Neuronal stem cell (in vitro differentiated cells): ENCODE measurements around the gene MMP17.

Experiments used
- DNase-seq: peaks from one replicate; pipeline ENCODE4 v3.0.0-alpha.2; 2013; ENCODE audit warnings: low spot score
- H2AFZ ChIP-seq: one replicate; pipeline ENCODE4 v1.6.1; 2013; ENCODE audit warnings: mild to moderate bottlenecking, low read length, inconsistent platforms
- H2AK5ac ChIP-seq: 2 replicates; pipeline ENCODE4 v1.6.1; 2013; ENCODE audit warnings: low read depth, mild to moderate bottlenecking, inconsistent platforms, low read length, moderate library complexity, mixed read lengths
- H2BK120ac ChIP-seq: 2 replicates; pipeline ENCODE4 v1.6.1; 2013; ENCODE audit warnings: low read depth, mild to moderate bottlenecking, inconsistent platforms, low read length, moderate library complexity, mixed read lengths
- H2BK12ac ChIP-seq: one replicate; pipeline ENCODE4 v1.6.1; 2013; ENCODE audit warnings: low read length, inconsistent platforms
- H2BK15ac ChIP-seq: 2 replicates; pipeline ENCODE4 v1.6.1; 2013; ENCODE audit warnings: mild to moderate bottlenecking, low read length, inconsistent platforms, mixed read lengths
- H2BK5ac ChIP-seq: one replicate; pipeline ENCODE4 v1.6.1; 2013; ENCODE audit warnings: inconsistent platforms, mild to moderate bottlenecking, low read length, moderate library complexity
- H3K14ac ChIP-seq: one replicate; pipeline ENCODE4 v1.6.1; 2013; ENCODE audit warnings: low read length, inconsistent platforms
- H3K18ac ChIP-seq: 2 replicates; pipeline ENCODE4 v1.6.1; 2013; ENCODE audit warnings: low read length, inconsistent platforms
- H3K23ac ChIP-seq: 2 replicates; pipeline ENCODE4 v1.6.1; 2013; ENCODE audit warnings: low read depth, mild to moderate bottlenecking, mixed read lengths, low read length, inconsistent platforms; ENCODE audit not compliant: poor library complexity
- H3K27ac ChIP-seq: replicated peaks from 3 replicates; pipeline ENCODE4 v1.5.1; 2013; ENCODE audit warnings: low read length, inconsistent platforms
- H3K27me3 ChIP-seq, 3 experiments: 2 replicates each; pipeline ENCODE4 v1.6.1; 2013; ENCODE audit warnings: low read length in 3 of 3, mild to moderate bottlenecking in 2 of 3, inconsistent platforms in 1 of 3, low read depth in 1 of 3, mixed read lengths in 1 of 3, moderate library complexity in 1 of 3; ENCODE audit not compliant: control insufficient read depth in 3 of 3, insufficient read depth in 3 of 3
- H3K36me3 ChIP-seq, 2 donors: replicated peaks in 1 of 2; 2 replicates each; pipeline ENCODE4 v1.6.1; 2013; ENCODE audit warnings: low read length in 2 of 2; ENCODE audit not compliant: control insufficient read depth in 2 of 2, insufficient read depth in 2 of 2
- H3K4ac ChIP-seq: 2 replicates; pipeline ENCODE4 v1.6.1; 2013; ENCODE audit warnings: inconsistent platforms, mild to moderate bottlenecking, low read length, moderate library complexity
- H3K4me1 ChIP-seq, 2 donors: 1 replicate in 1 of 2; 2 replicates in 1 of 2; pipeline ENCODE4 v1.6.1; 2013; ENCODE audit warnings: low read length in 2 of 2, low read depth in 1 of 2; ENCODE audit not compliant: control insufficient read depth in 2 of 2, insufficient read depth in 1 of 2
- H3K4me2 ChIP-seq: one replicate; pipeline ENCODE4 v1.6.1; 2013; ENCODE audit warnings: mild to moderate bottlenecking, low read length, inconsistent platforms; ENCODE audit not compliant: insufficient read depth, poor library complexity, severe bottlenecking
- H3K4me3 ChIP-seq, 2 donors: 2 replicates each; pipeline ENCODE4 v1.5.1; 2013; ENCODE audit warnings: low read length in 2 of 2, mild to moderate bottlenecking in 2 of 2, inconsistent platforms in 1 of 2, moderate library complexity in 1 of 2
- H3K79me1 ChIP-seq: one replicate; pipeline ENCODE4 v1.6.1; 2013; ENCODE audit warnings: low read depth, mild to moderate bottlenecking, inconsistent platforms, low read length, moderate library complexity
- H3K9ac ChIP-seq: one replicate; pipeline ENCODE4 v1.6.1; 2013; ENCODE audit warnings: mild to moderate bottlenecking, low read depth, low read length, inconsistent platforms; ENCODE audit not compliant: poor library complexity
- H3K9me3 ChIP-seq, 2 donors: replicated peaks in 1 of 2; 2 replicates each; pipeline versions ENCODE3 to v1.6.1; 2013; ENCODE audit warnings: low read length in 2 of 2, mild to moderate bottlenecking in 2 of 2, inconsistent platforms in 1 of 2, low read depth in 1 of 2, mixed read lengths in 1 of 2, moderate library complexity in 1 of 2; ENCODE audit not compliant: control insufficient read depth in 2 of 2, insufficient read depth in 1 of 2
- H4K8ac ChIP-seq: one replicate; pipeline ENCODE4 v1.6.1; 2013; ENCODE audit warnings: low read depth, mild to moderate bottlenecking, inconsistent platforms, low read length, moderate library complexity
- H4K91ac ChIP-seq: one replicate; pipeline ENCODE4 v1.6.1; 2013; ENCODE audit warnings: low read length, low read depth, mild to moderate bottlenecking, inconsistent platforms; ENCODE audit not compliant: poor library complexity
- WGBS, 2 donors: extraction: QIAGEN DNeasy Blood & Tissue Kit; methylation state at CpG; one replicate each; pipeline ENCODE4 v1.1.7; 2013; ENCODE audit warnings: missing lambda C conversion rate in 2 of 2, mixed read lengths in 1 of 2; ENCODE audit not compliant: insufficient read length in 2 of 2, insufficient replicate concordance in 1 of 2; ENCODE audit errors: extremely low coverage in 2 of 2; 5-methylcytosine and 5-hydroxymethylcytosine counted together

The MMP17 gene

GRCh38 chr12:131815131-131815530 is 13.1 kb upstream of the MMP17 start:
- H3K23ac ChIP-seq: no peak overlapping the region
- H3K9me3 ChIP-seq: peaks cover 0 to 4% of the 10 kb centered on the region in 2 donors
- H2BK12ac ChIP-seq: no peak overlapping the region
- no peak overlapping the region for H3K14ac ChIP-seq
- H3K79me1 ChIP-seq: no peaks in the 10 kb centered on the region
- H4K91ac ChIP-seq: no peak overlapping the region
- no peak overlapping the region for H3K9ac ChIP-seq
- no CpG with 5 or more reads among the region's 7 CpGs for WGBS, 2 donors
- H3K4me1 ChIP-seq: no peaks in the 10 kb centered on the region
- no peak overlapping the region for H3K4ac ChIP-seq
- H3K27me3 ChIP-seq: no peaks in the 10 kb centered on the region
- no peak overlapping the region for H2AK5ac ChIP-seq
- H3K18ac ChIP-seq: no peak overlapping the region
- H3K36me3 ChIP-seq: no peaks in the 10 kb centered on the region
- no peak for DNase-seq
- no peak overlapping the region for H2BK120ac ChIP-seq
- H2AFZ ChIP-seq: no peak overlapping the region
- no peak overlapping the region for H2BK5ac ChIP-seq
- H3K4me2 ChIP-seq: no peak overlapping the region
- H2BK15ac ChIP-seq: no peak overlapping the region
- no peak overlapping the region for H3K4me3 ChIP-seq
- H3K27ac ChIP-seq: no peak overlapping the region
- H4K8ac ChIP-seq: no peak overlapping the region

- no CpG with 5 or more reads among the region's 5 CpGs for WGBS, 2 donors
- Histone ChIP-seq H4K91ac (peak overlapping the region; percentile 56), H4K8ac (no peak overlapping the region), H2AFZ (no peak overlapping the region), H2BK15ac (no peak overlapping the region), H3K23ac (no peak overlapping the region), H3K27ac (no peak overlapping the region), H3K4ac (no peak overlapping the region), H3K18ac (no peak overlapping the region), H3K36me3 (no peaks in the 10 kb centered on the region), H2AK5ac (no peak overlapping the region), H3K4me2 (peak overlapping the region; percentile 25), H2BK5ac (no peak overlapping the region), H3K9me3 (peaks cover 0 to 4% of the 10 kb centered on the region in 2 donors), H3K14ac (no peak overlapping the region), H3K27me3 (no peaks in the 10 kb centered on the region), H3K9ac (no peak overlapping the region), H3K4me1 (no peaks in the 10 kb centered on the region), H3K4me3 (no peak overlapping the region), H2BK120ac (no peak overlapping the region), H3K79me1 (no peaks in the 10 kb centered on the region), H2BK12ac (no peak overlapping the region)
- no peak for DNase-seq
Observed at GRCh38 chr12:131816495-131816894, 11.7 kb upstream of the MMP17 start.

DNA sequence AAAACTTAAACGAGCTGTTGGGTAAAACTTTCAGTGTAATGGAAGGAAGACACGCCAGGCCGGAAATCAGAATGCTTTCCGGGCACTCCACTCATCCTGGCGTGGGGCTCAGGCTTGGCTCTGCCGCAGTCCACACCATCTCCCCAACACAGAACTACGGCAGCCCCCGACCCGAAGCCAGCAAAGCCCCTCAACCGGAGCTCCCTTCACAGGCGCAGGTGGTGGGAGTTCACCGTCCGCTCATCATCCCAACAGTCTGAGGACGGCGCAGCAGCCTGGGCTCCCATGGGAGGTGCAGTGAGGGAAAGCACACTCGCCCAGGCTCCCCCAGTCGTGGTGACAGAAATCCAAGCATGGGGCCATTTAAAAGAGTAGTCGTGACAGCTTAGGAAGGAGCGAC is 11.0 kb upstream of the MMP17 start:
- H3K79me1 ChIP-seq: no peaks in the 10 kb centered on the region
- peak overlapping the region; percentile 49 for H3K18ac ChIP-seq
- H3K27ac ChIP-seq: no peak overlapping the region
- no peak overlapping the region for H4K91ac ChIP-seq
- H3K23ac ChIP-seq: no peak overlapping the region
- H3K4me3 ChIP-seq: no peak overlapping the region
- no peaks in the 10 kb centered on the region for H3K27me3 ChIP-seq
- no peak for DNase-seq
- H3K9ac ChIP-seq: no peak overlapping the region
- H2BK15ac ChIP-seq: no peak overlapping the region
- no peak overlapping the region for H2AK5ac ChIP-seq
- H2BK12ac ChIP-seq: no peak overlapping the region
- H3K14ac ChIP-seq: no peak overlapping the region
- H3K4me1 ChIP-seq: no peaks in the 10 kb centered on the region
- no peak overlapping the region for H3K4ac ChIP-seq
- no peaks in the 10 kb centered on the region for H3K36me3 ChIP-seq
- no peak overlapping the region for H2BK5ac ChIP-seq
- H2AFZ ChIP-seq: peak overlapping the region; percentile 45
- H3K9me3 ChIP-seq: peaks cover 0 to 4% of the 10 kb centered on the region in 2 donors
- H2BK120ac ChIP-seq: no peak overlapping the region
- no CpG with 5 or more reads among the region's 19 CpGs for WGBS, 2 donors
- H3K4me2 ChIP-seq: no peak overlapping the region
- no peak overlapping the region for H4K8ac ChIP-seq

GRCh38 chr12:131818821-131819585 is 9.2 kb upstream of the MMP17 start:
- H3K4me3 ChIP-seq: no peak overlapping the region
- WGBS, 2 donors: no CpG with 5 or more reads among the region's 30 CpGs
- no peaks in the 10 kb centered on the region for H3K27me3 ChIP-seq
- H3K79me1 ChIP-seq: no peaks in the 10 kb centered on the region
- no peak overlapping the region for H3K4me2 ChIP-seq
- H3K18ac ChIP-seq: no peak overlapping the region
- H3K14ac ChIP-seq: no peak overlapping the region
- no peak overlapping the region for H3K23ac ChIP-seq
- H3K4me1 ChIP-seq: no peaks in the 10 kb centered on the region
- H2AK5ac ChIP-seq: no peak overlapping the region
- no peak overlapping the region for H2BK12ac ChIP-seq
- DNase-seq: no peak
- no peak overlapping the region for H3K27ac ChIP-seq
- H4K91ac ChIP-seq: no peak overlapping the region
- H3K4ac ChIP-seq: no peak overlapping the region
- H3K9ac ChIP-seq: no peak overlapping the region
- H2AFZ ChIP-seq: no peak overlapping the region
- H3K36me3 ChIP-seq: no peaks in the 10 kb centered on the region
- no peak overlapping the region for H2BK15ac ChIP-seq
- H4K8ac ChIP-seq: no peak overlapping the region
- no peak overlapping the region for H2BK120ac ChIP-seq
- H3K9me3 ChIP-seq: peaks cover 0 to 3% of the 10 kb centered on the region in 2 donors
- H2BK5ac ChIP-seq: no peak overlapping the region
